DMS153 (cell line): Measurements from ENCODE around the gene LGALS7B.
"Not testable (repeated sequence)": the region's sequence is repeated elsewhere in the genome, so short reads cannot be mapped to it uniquely, and the experiment has no call there.

ENCODE experiments used
- DNase-seq: peaks from one replicate; lab custom pipeline; 2025; lab: John Stamatoyannopoulos, UW

Gene LGALS7B

GRCh38 chr19:38796154-38796553, 7.2 kb downstream of the LGALS7B start:
- no peak for DNase-seq

DNA sequence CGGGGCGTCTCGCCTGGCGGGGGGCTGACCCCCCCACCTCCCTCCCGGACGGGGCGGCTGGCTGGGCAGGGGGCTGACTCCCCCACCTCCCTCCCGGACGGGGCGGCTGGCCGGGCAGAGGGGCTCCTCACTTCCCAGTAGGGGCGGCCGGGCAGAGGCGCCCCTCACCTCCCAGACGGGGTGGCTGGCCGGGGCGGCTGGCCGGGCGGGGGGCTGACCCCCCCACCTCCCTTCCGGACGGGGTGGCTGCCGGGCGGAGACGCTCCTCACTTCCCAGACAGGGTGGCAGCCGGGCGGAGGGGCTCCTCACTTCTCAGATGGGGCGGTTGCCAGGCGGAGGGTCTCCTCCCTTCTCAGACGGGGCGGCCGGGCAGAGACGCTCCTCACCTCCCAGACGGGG, 8.8 kb downstream of the LGALS7B start:
- not testable (repeated sequence) for DNase-seq

- no peak for DNase-seq
Observed at GRCh38 chr19:38799104-38799503, 10.1 kb downstream of the LGALS7B start.

DNA sequence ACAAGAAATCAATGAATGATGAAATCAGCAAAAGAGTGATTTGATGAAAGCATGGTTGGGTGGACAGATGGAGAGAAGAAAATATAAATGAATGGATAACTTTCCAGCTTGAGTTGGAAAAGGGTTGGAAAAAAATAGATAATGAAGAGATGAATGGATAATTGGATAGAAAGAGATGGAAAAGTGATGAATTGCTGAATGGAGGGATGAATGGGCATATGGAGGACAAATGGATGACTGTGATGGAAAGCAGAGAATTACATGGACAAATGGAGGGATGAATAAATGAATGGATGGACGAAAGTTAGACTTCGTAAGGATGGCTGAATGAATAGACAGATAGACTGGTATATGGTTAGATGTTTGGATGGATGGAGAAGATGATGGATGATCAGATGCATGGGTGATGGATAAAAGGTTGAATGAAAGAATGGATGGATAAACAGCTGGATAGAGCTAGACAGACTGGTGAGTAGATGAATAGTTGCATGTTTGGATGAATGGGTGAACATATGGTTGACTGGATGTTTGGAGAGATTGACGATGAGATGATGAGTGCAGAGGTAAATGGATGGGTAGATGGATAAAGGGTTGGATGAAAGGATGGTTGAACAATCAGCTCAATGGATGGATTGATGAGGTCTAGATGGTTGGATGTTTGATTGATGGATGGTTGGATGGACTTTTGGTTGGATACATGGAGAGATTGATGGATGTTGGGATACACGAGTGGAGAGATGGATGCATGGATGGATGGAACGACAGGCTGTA, 11.8 kb downstream of the LGALS7B start:
- DNase-seq, result no peak

- no peak for DNase-seq
Observed at GRCh38 chr19:38801359-38802095, 12.5 kb downstream of the LGALS7B start.

- no peak for DNase-seq
Observed at GRCh38 chr19:38803543-38803942, 14.5 kb downstream of the LGALS7B start.

DNA sequence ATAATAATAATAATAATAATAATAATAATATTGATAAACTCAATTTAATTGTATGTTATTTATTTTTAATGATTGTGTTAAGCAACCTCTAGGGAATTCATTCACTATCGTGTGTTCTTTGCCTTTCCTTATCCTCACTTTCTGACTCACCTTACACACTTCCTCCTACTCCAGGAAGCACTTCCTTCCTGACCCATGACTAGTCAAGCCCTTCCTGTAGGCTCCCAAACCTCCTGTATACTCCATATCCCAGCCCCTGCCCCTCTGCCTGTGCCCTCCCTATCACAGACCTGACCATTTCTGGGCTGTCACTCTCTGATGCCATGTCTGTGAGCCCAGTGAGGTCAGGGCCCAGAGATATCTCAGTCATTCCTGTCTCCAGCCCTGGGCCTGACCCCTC, 16.2 kb downstream of the LGALS7B start:
- DNase-seq, result no peak

- no peak for DNase-seq
Observed at GRCh38 chr19:38806371-38806770, 17.4 kb downstream of the LGALS7B start.

GRCh38 chr19:38807374-38808098, 18.5 kb downstream of the LGALS7B start:
- not testable (repeated sequence) for DNase-seq

DNA sequence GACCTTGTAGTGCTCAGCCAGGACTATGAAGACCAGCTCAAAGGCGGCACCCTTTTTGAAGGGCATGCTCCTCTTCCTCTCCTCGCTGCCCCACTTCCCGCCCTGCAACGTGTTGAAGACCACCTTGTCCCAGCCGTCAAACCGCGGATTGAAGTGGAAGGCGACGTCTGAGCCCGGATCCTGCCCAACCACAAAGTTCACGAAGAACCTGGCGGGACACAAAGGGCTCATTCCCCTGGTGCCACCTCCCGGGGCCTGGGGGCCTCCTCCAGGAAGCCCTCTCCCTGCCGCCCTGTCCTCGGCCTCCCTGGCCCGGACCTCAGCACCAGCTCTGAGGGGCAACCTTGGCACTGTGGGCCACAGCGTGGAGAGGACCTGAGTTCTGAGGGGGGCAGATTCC, 19.7 kb downstream of the LGALS7B start:
- DNase-seq, result no peak

- no peak for DNase-seq
Observed at GRCh38 chr19:38809592-38810252, 20.7 kb downstream of the LGALS7B start.

- DNase-seq, result no peak
Observed at GRCh38 chr19:38812009-38812840, 23.2 kb downstream of the LGALS7B start.

- DNase-seq, result no peak
Observed at GRCh38 chr19:38812841-38813320, 23.9 kb downstream of the LGALS7B start, which contains the start of gene LGALS4. TSS of gene LGALS4 (minus strand) at chr19:38812945. CDS start at chr19:38812886, 59 bp downstream.

GRCh38 chr19:38813323-38813722, 24.3 kb downstream of the LGALS7B start:
- DNase-seq, result no peak

GRCh38 chr19:38813932-38814331, 24.9 kb downstream of the LGALS7B start:
- DNase-seq, result not testable (repeated sequence)

GRCh38 chr19:38815059-38816001, 26.3 kb downstream of the LGALS7B start:
- DNase-seq, result no peak

- no peak for DNase-seq
Observed at GRCh38 chr19:38816131-38816750, 27.2 kb downstream of the LGALS7B start.

DNA sequence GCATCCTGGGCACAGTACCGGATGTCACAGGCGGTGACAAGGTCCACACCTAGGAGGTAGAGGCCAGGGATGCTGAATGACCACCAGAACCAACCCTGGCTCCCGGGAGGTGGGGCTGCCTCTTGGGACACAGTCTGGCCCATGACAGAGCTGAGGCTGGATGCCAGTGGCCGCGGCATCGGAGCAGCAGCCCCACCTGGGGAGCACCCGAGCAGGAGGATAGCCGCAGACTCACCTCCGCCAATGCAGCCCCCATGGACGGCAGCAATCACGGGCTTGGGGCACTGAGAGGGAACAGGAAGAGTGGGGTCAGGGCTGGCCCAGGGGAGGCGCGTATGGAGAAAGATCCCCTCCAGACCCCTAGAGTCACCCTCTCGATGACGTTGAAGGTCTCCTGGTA, 28.1 kb downstream of the LGALS7B start:
- DNase-seq, result no peak

DNA sequence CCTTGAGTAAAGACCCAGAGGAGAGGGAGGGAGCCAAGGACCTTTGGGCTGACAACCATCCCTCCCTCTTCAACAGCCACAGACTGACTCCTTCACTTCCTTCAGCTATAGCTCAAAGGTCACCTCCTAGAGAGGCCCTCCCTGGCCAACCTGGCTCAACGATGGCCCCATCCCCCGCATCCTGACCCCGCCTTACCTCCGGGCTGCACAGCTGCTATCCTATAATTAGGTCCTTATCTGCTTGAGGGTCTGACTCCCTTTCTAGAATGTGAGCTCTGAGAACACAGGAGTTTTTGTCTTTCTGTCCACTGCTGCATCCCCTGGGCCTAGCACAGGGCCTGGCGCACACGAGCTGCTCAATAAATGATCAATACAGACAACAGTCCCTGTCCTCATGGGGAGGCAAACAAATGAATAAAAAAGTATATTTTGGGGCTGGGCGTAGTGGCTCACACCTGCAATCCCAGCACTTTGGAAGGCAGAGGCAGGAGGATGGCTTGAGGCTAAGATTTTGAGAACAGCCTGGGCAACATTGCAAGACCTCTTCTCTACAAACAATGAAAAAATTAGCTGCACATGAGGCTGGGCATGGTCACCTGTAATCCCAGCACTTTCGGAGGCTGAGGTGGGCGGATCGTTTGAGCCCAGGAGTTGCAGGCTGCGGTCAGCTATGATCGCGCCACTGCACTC, 30.4 kb downstream of the LGALS7B start:
- DNase-seq, result no peak
